H9 (cell line): Measurements from ENCODE around the gene ARHGAP29. TPM values are rescaled to one million over a fixed set of nuclear protein-coding genes. Genes with fewer than 3 reads are reported as not detected.

ENCODE experiments used
- DNase-seq: peaks from one replicate; pipeline ENCODE4 v3.0.0-alpha.2; 2017
- H2AFZ ChIP-seq: one replicate; pipeline ENCODE4 v1.6.1; 2013; ENCODE audit warnings: mild to moderate bottlenecking, low read length, control low read depth, moderate library complexity
- H2AK5ac ChIP-seq: 2 replicates; pipeline ENCODE4 v1.6.1; 2013; ENCODE audit warnings: low read length, control low read depth, mixed read lengths; ENCODE audit not compliant: insufficient read length
- H2BK120ac ChIP-seq: one replicate; pipeline ENCODE4 v1.6.1; 2013; ENCODE audit warnings: low read depth, mild to moderate bottlenecking, low read length, control low read depth, inconsistent platforms; ENCODE audit not compliant: poor library complexity, severe bottlenecking
- H2BK12ac ChIP-seq: 2 replicates; pipeline ENCODE4 v1.6.1; 2013; ENCODE audit warnings: low read length, control low read depth, mixed read lengths, low read depth; ENCODE audit not compliant: insufficient read length
- H2BK15ac ChIP-seq: 2 replicates; pipeline ENCODE4 v1.6.1; 2013; ENCODE audit warnings: low read depth, low read length, control low read depth
- H2BK20ac ChIP-seq: one replicate; pipeline ENCODE4 v1.6.1; 2013; ENCODE audit warnings: low read depth, mild to moderate bottlenecking, low read length, control low read depth, inconsistent platforms; ENCODE audit not compliant: poor library complexity, severe bottlenecking
- H2BK5ac ChIP-seq: 2 replicates; pipeline ENCODE4 v1.6.1; 2013; ENCODE audit warnings: low read length, control low read depth, mixed read lengths; ENCODE audit not compliant: insufficient read length
- H3K14ac ChIP-seq: 2 replicates; pipeline ENCODE4 v1.6.1; 2013; ENCODE audit warnings: low read length, control low read depth; ENCODE audit not compliant: insufficient read depth
- H3K18ac ChIP-seq: 2 replicates; pipeline ENCODE4 v1.6.1; 2013; ENCODE audit warnings: low read depth, mild to moderate bottlenecking, mixed read lengths, low read length, control low read depth; ENCODE audit not compliant: insufficient read length
- H3K23ac ChIP-seq: 2 replicates; pipeline ENCODE4 v1.6.1; 2013; ENCODE audit warnings: low read length, control low read depth, mixed read lengths, low read depth; ENCODE audit not compliant: insufficient read length
- H3K23me2 ChIP-seq: 2 replicates; pipeline ENCODE4 v1.6.1; 2013; ENCODE audit warnings: low read depth, mild to moderate bottlenecking, mixed read lengths, low read length, control low read depth; ENCODE audit not compliant: insufficient read length, poor library complexity, severe bottlenecking
- H3K27ac ChIP-seq: 2 replicates; pipeline ENCODE4 v1.5.1; 2013; ENCODE audit warnings: low read length, control low read depth, mixed read lengths, low read depth; ENCODE audit not compliant: insufficient read length
- H3K27me3 ChIP-seq: 2 replicates; pipeline ENCODE4 v1.6.1; 2013; ENCODE audit warnings: low read length, control low read depth, inconsistent platforms; ENCODE audit not compliant: insufficient read depth
- H3K4ac ChIP-seq: 2 replicates; pipeline ENCODE4 v1.6.1; 2013; ENCODE audit warnings: low read depth, mild to moderate bottlenecking, control low read depth, inconsistent platforms, low read length, moderate library complexity
- H3K4me1 ChIP-seq: 2 replicates; pipeline ENCODE4 v1.6.1; 2013; ENCODE audit warnings: low read length, control low read depth, inconsistent platforms; ENCODE audit not compliant: insufficient read depth
- H3K4me2 ChIP-seq: 2 replicates; pipeline ENCODE4 v1.6.1; 2013; ENCODE audit warnings: low read length, control low read depth, mixed read lengths; ENCODE audit not compliant: insufficient read length, insufficient read depth
- H3K56ac ChIP-seq: 2 replicates; pipeline ENCODE4 v1.6.1; 2013; ENCODE audit warnings: low read depth, mild to moderate bottlenecking, mixed read lengths, low read length, control low read depth; ENCODE audit not compliant: insufficient read length
- H3K79me1 ChIP-seq: 2 replicates; pipeline ENCODE4 v1.6.1; 2013; ENCODE audit warnings: low read depth, mild to moderate bottlenecking, moderate library complexity, low read length, control low read depth, inconsistent platforms; ENCODE audit not compliant: insufficient read depth, poor library complexity, severe bottlenecking
- H3K79me2 ChIP-seq: 2 replicates; pipeline ENCODE4 v1.6.1; 2013; ENCODE audit warnings: low read length, control low read depth, inconsistent platforms; ENCODE audit not compliant: insufficient read depth
- H3K9ac ChIP-seq: 2 replicates; pipeline ENCODE4 v1.6.1; 2013; ENCODE audit warnings: low read length, control low read depth, mixed read lengths; ENCODE audit not compliant: insufficient read length; ENCODE audit errors: extremely low read depth
- H3K9me3 ChIP-seq: one replicate; pipeline ENCODE4 v1.6.1; 2013; ENCODE audit warnings: low read depth, low read length, inconsistent platforms; ENCODE audit not compliant: control insufficient read depth
- H3T11ph ChIP-seq: one replicate; pipeline ENCODE4 v1.6.1; 2013; ENCODE audit warnings: mild to moderate bottlenecking, low read length, control low read depth, inconsistent platforms
- H4K20me1 ChIP-seq: one replicate; pipeline ENCODE4 v1.6.1; 2013; ENCODE audit not compliant: control insufficient read depth, insufficient read length, insufficient read depth
- H4K5ac ChIP-seq: 2 replicates; pipeline ENCODE4 v1.6.1; 2013; ENCODE audit warnings: low read depth, mild to moderate bottlenecking, mixed read lengths, low read length, control low read depth; ENCODE audit not compliant: insufficient read length
- H4K8ac ChIP-seq: replicated peaks from 2 replicates; pipeline ENCODE4 v1.6.1; 2013; ENCODE audit warnings: low read length, control low read depth, mixed read lengths, low read depth; ENCODE audit not compliant: insufficient read length
- H4K91ac ChIP-seq: 2 replicates; pipeline ENCODE4 v1.6.1; 2013; ENCODE audit warnings: low read depth, mild to moderate bottlenecking, moderate library complexity, mixed read lengths, low read length, control low read depth; ENCODE audit not compliant: insufficient read length
- H3K27ac Mint-ChIP-seq, 3 experiments: 2 replicates in 2 of 3; 3 replicates in 1 of 3; pipeline ENCODE4 v1.8.0; 2020 to 2021; ENCODE audit warnings: mixed read lengths in 3 of 3, mild to moderate bottlenecking in 1 of 3, moderate library complexity in 1 of 3
- H3K27me3 Mint-ChIP-seq: 2 replicates; pipeline ENCODE4 v1.8.0; 2021; ENCODE audit warnings: low read depth, mild to moderate bottlenecking, moderate library complexity, mixed read lengths
- H3K36me3 Mint-ChIP-seq, 3 experiments: 2 replicates in 2 of 3; 3 replicates in 1 of 3; pipeline ENCODE4 v1.8.0; 2020 to 2021; ENCODE audit warnings: low read depth in 3 of 3, mixed read lengths in 3 of 3; ENCODE audit not compliant: insufficient read depth in 1 of 3
- H3K4me1 Mint-ChIP-seq, 2 experiments: 2 replicates each; pipeline ENCODE4 v1.8.0; 2020; ENCODE audit warnings: mixed read lengths in 2 of 2
- H3K4me3 Mint-ChIP-seq, 2 experiments: 2 replicates in 1 of 2; 3 replicates in 1 of 2; pipeline ENCODE4 v1.8.0; 2020 to 2021; ENCODE audit warnings: mild to moderate bottlenecking in 2 of 2, mixed read lengths in 2 of 2, moderate library complexity in 1 of 2
- H3K9me3 Mint-ChIP-seq, 2 experiments: 2 replicates in 1 of 2; 3 replicates in 1 of 2; pipeline ENCODE4 v1.8.0; 2020; ENCODE audit warnings: mild to moderate bottlenecking in 2 of 2, mixed read lengths in 2 of 2, moderate library complexity in 1 of 2
- total RNA-seq: library from RNA; stranded (reverse); gene quantifications from 2 replicates; pipeline ENCODE4 v1.2.1, GENCODE V29; 2021
- TF ChIP-seq, protein P1 (sequence below): fragments of 200-600 bp; sonication (generic); conservative IDR thresholded peaks from 3 replicates; pipeline ENCODE4 v1.8.0; 2021; ENCODE audit warnings: antibody characterized with exemption, mild to moderate bottlenecking

Gene ARHGAP29
- total RNA-seq, 1 experiment from 2014 or later: 1.3 TPM

DNA sequence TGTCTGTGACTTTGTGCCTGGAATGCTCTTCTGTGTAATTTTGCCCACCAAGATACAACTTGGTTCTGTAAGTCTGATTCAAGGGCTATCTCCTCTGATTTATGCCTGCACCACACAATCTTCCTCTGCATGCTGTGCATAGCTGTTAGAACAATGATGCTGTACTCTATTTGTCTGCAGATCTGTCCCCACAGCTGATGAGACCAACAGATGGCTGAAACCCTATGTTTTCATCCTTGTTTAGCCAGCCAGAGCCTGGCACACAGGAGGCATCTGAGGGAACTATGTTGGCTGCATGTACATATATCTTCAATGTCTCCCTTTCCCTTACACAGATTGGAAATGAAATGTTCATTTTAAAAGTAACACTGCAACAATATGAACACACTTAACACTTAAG lies 58.5 kb downstream of the ARHGAP29 start:
- H3K4me3 Mint-ChIP-seq: no peak overlapping the region
- no peaks in the 10 kb centered on the region; the same call in 1 of the 2 replicates for H3K27me3 Mint-ChIP-seq
- Histone ChIP-seq H3K14ac (no peak overlapping the region), H2BK20ac (no peak overlapping the region), H2BK12ac (no peak overlapping the region), H3K27me3 (no peaks in the 10 kb centered on the region), H3K4me2 (no peak overlapping the region), H3K79me2 (no peaks in the 10 kb centered on the region), H3T11ph (no peak overlapping the region), H2AFZ (no peak overlapping the region), H3K9me3 (no peaks in the 10 kb centered on the region), H3K23ac (no peak overlapping the region), H3K18ac (no peak overlapping the region), H3K9ac (no peak overlapping the region), H2AK5ac (no peak overlapping the region), H4K8ac (no peak overlapping the region), H2BK15ac (no peak overlapping the region), H3K4ac (no peak overlapping the region), H2BK5ac (no peak overlapping the region), H4K20me1 (no peaks in the 10 kb centered on the region), H4K5ac (no peak overlapping the region), H3K79me1 (no peaks in the 10 kb centered on the region), H3K27ac (no peak overlapping the region), H3K23me2 (no peaks in the 10 kb centered on the region), H2BK120ac (no peak overlapping the region), H3K56ac (no peak overlapping the region), H4K91ac (no peak overlapping the region), H3K4me1 (no peaks in the 10 kb centered on the region)
- TF ChIP-seq, protein P1, sequence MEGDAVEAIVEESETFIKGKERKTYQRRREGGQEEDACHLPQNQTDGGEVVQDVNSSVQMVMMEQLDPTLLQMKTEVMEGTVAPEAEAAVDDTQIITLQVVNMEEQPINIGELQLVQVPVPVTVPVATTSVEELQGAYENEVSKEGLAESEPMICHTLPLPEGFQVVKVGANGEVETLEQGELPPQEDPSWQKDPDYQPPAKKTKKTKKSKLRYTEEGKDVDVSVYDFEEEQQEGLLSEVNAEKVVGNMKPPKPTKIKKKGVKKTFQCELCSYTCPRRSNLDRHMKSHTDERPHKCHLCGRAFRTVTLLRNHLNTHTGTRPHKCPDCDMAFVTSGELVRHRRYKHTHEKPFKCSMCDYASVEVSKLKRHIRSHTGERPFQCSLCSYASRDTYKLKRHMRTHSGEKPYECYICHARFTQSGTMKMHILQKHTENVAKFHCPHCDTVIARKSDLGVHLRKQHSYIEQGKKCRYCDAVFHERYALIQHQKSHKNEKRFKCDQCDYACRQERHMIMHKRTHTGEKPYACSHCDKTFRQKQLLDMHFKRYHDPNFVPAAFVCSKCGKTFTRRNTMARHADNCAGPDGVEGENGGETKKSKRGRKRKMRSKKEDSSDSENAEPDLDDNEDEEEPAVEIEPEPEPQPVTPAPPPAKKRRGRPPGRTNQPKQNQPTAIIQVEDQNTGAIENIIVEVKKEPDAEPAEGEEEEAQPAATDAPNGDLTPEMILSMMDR: no peak
- DNase-seq: no peak
- no peaks in the 10 kb centered on the region for H3K9me3 Mint-ChIP-seq
- H3K36me3 Mint-ChIP-seq: no peaks in the 10 kb centered on the region
- no peak overlapping the region for H3K27ac Mint-ChIP-seq
- no peaks in the 10 kb centered on the region for H3K4me1 Mint-ChIP-seq
